HL-60/S4 treated with retinoic acid at 250 ng/mL for 4 days and 3 days (cell line): ENCODE measurements around the gene CHPF2.

Experiments used
- in situ Hi-C: fragments of 300-500 bp; cut with MboI; formaldehyde crosslinking; loops from 2 replicates; pipeline ENCODE4 v1.7.0; 2022; ENCODE audit warnings: low sequenced_read_pairs

Gene CHPF2

GRCh38 chr7:151260471-151260870, 28.2 kb downstream of the CHPF2 start:
- in situ Hi-C loops = no loop called here

- in situ Hi-C loops = no loop called here
Measured at GRCh38 chr7:151260883-151261282, 28.6 kb downstream of the CHPF2 start.

DNA sequence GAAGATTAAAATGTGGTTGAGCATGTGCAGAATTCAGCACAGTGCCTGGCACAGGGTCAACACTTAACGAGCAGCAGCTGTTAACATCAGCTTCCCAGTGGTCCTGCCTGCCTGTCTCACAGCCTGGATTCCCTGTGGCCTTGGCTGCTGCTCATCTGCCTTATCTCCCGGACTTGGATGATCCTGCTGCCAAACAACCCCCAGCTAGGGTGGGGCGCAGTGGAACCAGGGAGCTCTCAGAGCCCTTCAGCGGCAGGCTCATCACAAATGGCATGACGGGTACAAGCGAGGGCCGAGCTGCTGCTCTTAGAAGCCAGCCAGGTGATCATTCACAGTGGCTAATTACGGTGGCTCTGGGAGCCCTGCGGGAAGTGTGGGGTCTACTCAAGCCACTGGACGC, 29.2 kb downstream of the CHPF2 start:
- in situ Hi-C loops = no loop called here

- in situ Hi-C loops = no loop called here
Measured at GRCh38 chr7:151264615-151265014, 32.3 kb downstream of the CHPF2 start.

DNA sequence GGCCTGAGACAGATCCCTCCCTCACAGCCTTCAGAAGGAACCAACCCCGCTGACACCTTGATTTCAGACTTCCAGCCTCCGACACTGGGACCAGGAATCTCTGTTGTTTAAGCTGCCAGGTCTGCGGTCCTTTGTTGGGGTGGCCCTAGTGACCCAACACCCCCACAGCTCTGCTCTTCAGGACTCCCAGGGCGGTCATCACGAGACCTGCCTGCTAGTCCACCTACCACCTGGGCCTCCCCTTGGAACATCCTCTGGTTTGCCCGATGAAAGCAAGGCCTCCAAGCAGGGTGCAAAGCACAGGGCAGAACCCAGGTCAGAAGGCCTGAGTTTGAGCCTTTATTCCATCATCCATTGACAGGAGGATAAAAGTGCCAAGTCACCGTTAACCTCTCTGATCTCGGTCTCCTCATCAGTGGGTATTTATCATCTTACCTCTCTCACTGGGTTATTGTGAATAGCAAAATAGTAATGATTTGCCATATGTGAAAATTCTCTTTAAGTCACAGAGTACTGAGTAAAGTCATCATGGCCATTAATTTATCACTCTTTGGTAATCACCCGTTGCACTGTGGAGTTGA, 33.2 kb downstream of the CHPF2 start:
- in situ Hi-C loops = no loop called here

- in situ Hi-C loops = no loop called here
Measured at GRCh38 chr7:151269511-151269910, 37.2 kb downstream of the CHPF2 start.

DNA sequence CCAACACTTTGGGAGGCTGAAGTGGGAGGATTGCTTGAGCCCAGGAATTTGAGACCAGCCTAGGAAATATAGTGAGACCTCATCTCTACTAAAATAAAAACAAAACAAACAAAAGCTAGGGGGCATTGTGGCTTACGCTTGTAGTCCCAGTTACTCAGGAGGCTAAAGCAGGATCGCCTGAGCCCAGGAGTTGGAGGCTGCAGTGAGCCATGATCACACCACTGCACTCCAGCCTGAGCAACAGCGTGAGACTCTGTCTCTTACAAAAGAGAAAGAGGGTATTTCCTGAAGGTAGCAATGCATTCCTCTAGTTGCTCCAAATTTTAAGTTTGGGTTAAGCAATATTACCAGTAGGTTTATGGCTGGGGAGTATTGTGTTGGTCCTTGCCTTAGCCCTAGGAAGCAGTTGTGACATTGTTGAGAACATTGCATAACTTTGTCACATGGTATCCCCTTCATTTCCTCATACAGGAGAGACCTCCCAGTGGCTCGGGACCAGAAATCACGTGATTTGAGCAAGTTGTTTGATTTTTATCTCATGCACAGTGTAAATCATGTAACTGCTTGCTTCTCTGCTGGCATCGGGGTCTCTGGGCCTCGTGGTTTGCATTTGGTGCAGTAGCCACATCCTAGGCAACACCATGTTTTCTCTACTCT, 39.5 kb downstream of the CHPF2 start:
- in situ Hi-C loops = no loop called here

GRCh38 chr7:151272405-151272804, 40.1 kb downstream of the CHPF2 start:
- in situ Hi-C loops = no loop called here

- in situ Hi-C loops = no loop called here
Measured at GRCh38 chr7:151272877-151273276, 40.6 kb downstream of the CHPF2 start.

GRCh38 chr7:151273651-151274390, 41.5 kb downstream of the CHPF2 start:
- in situ Hi-C loops = no loop called here

DNA sequence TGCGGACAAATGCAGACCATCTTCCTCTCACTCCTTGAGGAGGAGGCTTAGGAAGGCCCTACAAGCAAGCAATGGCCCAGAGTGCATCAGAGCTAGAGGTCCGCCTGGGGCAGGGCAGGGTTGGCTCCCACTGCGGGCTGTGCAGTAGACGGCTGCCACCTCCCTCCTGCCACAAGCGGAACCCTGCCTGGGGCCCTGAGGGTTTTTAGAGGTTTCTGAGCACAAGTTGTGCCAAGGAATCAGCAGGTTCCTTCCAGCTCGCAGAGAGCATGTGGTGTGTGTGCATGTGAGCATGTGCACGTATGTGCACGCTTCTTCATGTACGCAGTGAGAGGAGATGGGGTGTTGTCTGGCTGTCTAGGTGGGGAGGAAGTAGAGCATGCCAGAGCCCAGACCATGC, 42.1 kb downstream of the CHPF2 start:
- in situ Hi-C loops = no loop called here

- in situ Hi-C loops = no loop called here
Measured at GRCh38 chr7:151274936-151275812, 42.9 kb downstream of the CHPF2 start.

GRCh38 chr7:151275813-151276577, 43.7 kb downstream of the CHPF2 start:
- in situ Hi-C loops = no loop called here

- in situ Hi-C loops = no loop called here
Measured at GRCh38 chr7:151276666-151277590, 44.6 kb downstream of the CHPF2 start.

GRCh38 chr7:151277631-151278030, 45.3 kb downstream of the CHPF2 start:
- in situ Hi-C loops = no loop called here

GRCh38 chr7:151278949-151279348, 46.7 kb downstream of the CHPF2 start:
- in situ Hi-C loops = no loop called here

DNA sequence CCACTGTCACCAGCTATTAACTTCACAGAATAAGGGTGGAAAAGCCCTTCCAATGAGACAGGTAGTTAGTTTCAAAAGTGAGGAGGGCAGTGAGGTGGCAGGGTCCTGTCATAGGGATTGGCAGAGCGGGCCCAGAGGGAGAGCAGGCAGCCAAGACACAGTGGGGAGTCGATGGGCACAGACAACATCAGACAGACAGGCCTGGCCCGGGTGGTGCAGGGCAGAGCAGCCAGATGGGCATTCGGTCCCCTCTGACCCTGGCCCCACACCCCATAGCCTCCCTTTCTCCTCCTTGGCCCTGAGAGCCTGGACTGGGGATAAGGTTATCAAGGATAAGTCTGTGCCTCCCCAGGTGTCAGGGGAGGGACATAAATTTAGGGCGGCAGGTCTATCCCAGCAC, 47.6 kb downstream of the CHPF2 start:
- in situ Hi-C loops = no loop called here

GRCh38 chr7:151280388-151281019, 48.2 kb downstream of the CHPF2 start:
- in situ Hi-C loops = no loop called here

DNA sequence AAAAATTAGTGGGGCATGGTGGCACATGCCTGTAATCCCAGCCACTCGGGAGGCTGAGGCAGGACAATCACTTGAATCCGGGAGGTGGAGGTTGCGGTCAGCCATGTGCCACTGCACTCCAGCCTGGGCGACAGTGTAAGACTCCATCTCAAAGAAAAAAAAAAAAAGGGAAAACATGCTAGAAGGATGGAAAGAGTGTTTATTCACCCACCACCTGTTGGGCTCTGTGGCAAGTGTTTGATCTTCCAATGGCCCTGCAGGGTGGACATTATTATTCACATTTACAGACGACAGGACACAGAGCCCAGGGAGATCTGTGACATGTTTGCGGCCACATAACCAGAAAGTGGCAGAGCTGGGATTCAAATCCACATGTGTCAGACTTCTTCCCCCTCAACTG, 49.4 kb downstream of the CHPF2 start:
- in situ Hi-C loops = no loop called here
